Measurements from ENCODE around the gene RRP7A. TPM values are rescaled to one million over a fixed set of nuclear protein-coding genes. Genes with fewer than 3 reads are reported as not detected.
"Not testable (repeated sequence)": the region's sequence is repeated elsewhere in the genome, so short reads cannot be mapped to it uniquely, and the experiment has no call there.

RRP7A gene
- total and polyA plus RNA-seq, 5 donors: 19.3 to 29.8 (median 23.7) TPM

- Histone ChIP-seq H3K9me3 (ENCODE audit: control insufficient read depth, low read length) (no peaks in the 10 kb centered on the region), H3K27ac (ENCODE audit: low read length) (no peak within 1 kb of the TSS), H3K4me1 (ENCODE audit: control insufficient read depth, insufficient read depth, low read length) (no peaks in the 10 kb centered on the region), H3K4me3 (ENCODE audit: low read length) (peak within 1 kb of the TSS; percentile 54), H3K27me3 (ENCODE audit: control insufficient read depth, insufficient read depth) (no peaks in the 10 kb centered on the region)
- WGBS: 2% methylated on average over 75 of the region's 75 CpGs
- DNase-seq (peak; percentile 92 to 97 (median 97)), ATAC-seq (peak; percentile 96 to 97)
- intact Hi-C loops (cut with DNase I): loop anchor here in 1 of 4 donors (5.0 kb wide), 1 partner anchor 36 kb away; the partner anchor contains the start of gene RRP7A
Observed at GRCh38 chr22:42553475-42554361, 34.1 kb upstream of the RRP7A start, which contains the start of gene SERHL2. Gene SERHL2, plus strand, starts transcription at chr22:42553956. Its CDS starts 65 bp downstream, at chr22:42554021.

GRCh38 chr22:42552294-42552647, 32.7 kb upstream of the RRP7A start:
- not testable (repeated sequence) for DNase-seq; H3K9me3 ChIP-seq (ENCODE audit: control insufficient read depth, low read length); ATAC-seq; H3K4me3 ChIP-seq (ENCODE audit: low read length); H3K27ac ChIP-seq (ENCODE audit: low read length); H3K27me3 ChIP-seq (ENCODE audit: control insufficient read depth, insufficient read depth); H3K4me1 ChIP-seq (ENCODE audit: control insufficient read depth, insufficient read depth, low read length)
- 91% methylated on average over 6 of the region's 6 CpGs for WGBS
- intact Hi-C loops (cut with DNase I): loop anchor here in 1 of 4 donors (5.0 kb wide), 1 partner anchor 35 kb away; the partner anchor contains the start of gene RRP7A

- H3K4me3 ChIP-seq (ENCODE audit: low read length): no peak overlapping the region
- no peak for DNase-seq
- H3K27ac ChIP-seq (ENCODE audit: low read length): no peak overlapping the region
- ATAC-seq: no peak
- WGBS: 60% methylated on average over 11 of the region's 11 CpGs
- H3K9me3 ChIP-seq (ENCODE audit: control insufficient read depth, low read length): no peaks in the 10 kb centered on the region
- intact Hi-C loops (cut with DNase I): loop anchor here in 1 of 4 donors (5.0 kb wide), 1 partner anchor 32 kb away; the partner anchor contains the start of gene RRP7A
- no peaks in the 10 kb centered on the region for H3K4me1 ChIP-seq (ENCODE audit: control insufficient read depth, insufficient read depth, low read length)
- H3K27me3 ChIP-seq (ENCODE audit: control insufficient read depth, insufficient read depth): no peaks in the 10 kb centered on the region
Observed at GRCh38 chr22:42549331-42550060, 29.9 kb upstream of the RRP7A start.

- 79% methylated on average over 19 of the region's 19 CpGs for WGBS
Observed at GRCh38 chr22:42548597-42549330, 29.2 kb upstream of the RRP7A start.

GRCh38 chr22:42548126-42548525, 28.5 kb upstream of the RRP7A start:
- WGBS: 39% methylated on average over 6 of the region's 6 CpGs
- H3K27ac ChIP-seq (ENCODE audit: low read length); intact Hi-C loops (cut with DNase I); H3K4me3 ChIP-seq (ENCODE audit: low read length); H3K27me3 ChIP-seq (ENCODE audit: control insufficient read depth, insufficient read depth); DNase-seq; H3K9me3 ChIP-seq (ENCODE audit: control insufficient read depth, low read length); ATAC-seq; H3K4me1 ChIP-seq (ENCODE audit: control insufficient read depth, insufficient read depth, low read length): not testable (repeated sequence)

More at GRCh38 chr22:42548597-42549330, 29.2 kb upstream of the RRP7A start:
- H3K9me3 ChIP-seq (ENCODE audit: control insufficient read depth, low read length): no peaks in the 10 kb centered on the region
- H3K27ac ChIP-seq (ENCODE audit: low read length): no peak overlapping the region
- no peaks in the 10 kb centered on the region for H3K27me3 ChIP-seq (ENCODE audit: control insufficient read depth, insufficient read depth)
- no peak overlapping the region for H3K4me3 ChIP-seq (ENCODE audit: low read length)
- no peak for DNase-seq
- no peaks in the 10 kb centered on the region for H3K4me1 ChIP-seq (ENCODE audit: control insufficient read depth, insufficient read depth, low read length)
- intact Hi-C loops (cut with DNase I): no loop called here
- no peak for ATAC-seq

- H3K27ac ChIP-seq (ENCODE audit: low read length): no peak overlapping the region
- no peaks in the 10 kb centered on the region for H3K9me3 ChIP-seq (ENCODE audit: control insufficient read depth, low read length)
- 53% methylated on average over 9 of the region's 9 CpGs for WGBS
- ATAC-seq: no peak
- DNase-seq: no peak
- H3K27me3 ChIP-seq (ENCODE audit: control insufficient read depth, insufficient read depth): no peaks in the 10 kb centered on the region
- intact Hi-C loops (cut with DNase I): no loop called here
- H3K4me1 ChIP-seq (ENCODE audit: control insufficient read depth, insufficient read depth, low read length): no peaks in the 10 kb centered on the region
- H3K4me3 ChIP-seq (ENCODE audit: low read length): no peak overlapping the region
Observed at GRCh38 chr22:42547562-42547961, 28.0 kb upstream of the RRP7A start.

- Histone ChIP-seq H3K4me3 (ENCODE audit: low read length) (no peak overlapping the region), H3K27me3 (ENCODE audit: control insufficient read depth, insufficient read depth) (no peaks in the 10 kb centered on the region), H3K4me1 (ENCODE audit: control insufficient read depth, insufficient read depth, low read length) (no peaks in the 10 kb centered on the region), H3K9me3 (ENCODE audit: control insufficient read depth, low read length) (no peaks in the 10 kb centered on the region), H3K27ac (ENCODE audit: low read length) (no peak overlapping the region)
- intact Hi-C loops (cut with DNase I): no loop called here
- no peak for DNase-seq
- WGBS: 16% methylated on average over 2 of the region's 2 CpGs
- peak; percentile 38 to 84 for ATAC-seq
Observed at GRCh38 chr22:42544686-42545085, 25.1 kb upstream of the RRP7A start.

- DNase-seq; H3K27me3 ChIP-seq (ENCODE audit: control insufficient read depth, insufficient read depth); intact Hi-C loops (cut with DNase I); H3K4me3 ChIP-seq (ENCODE audit: low read length); H3K4me1 ChIP-seq (ENCODE audit: control insufficient read depth, insufficient read depth, low read length); H3K27ac ChIP-seq (ENCODE audit: low read length); H3K9me3 ChIP-seq (ENCODE audit: control insufficient read depth, low read length): not testable (repeated sequence)
- 30% methylated on average over 9 of the region's 11 CpGs for WGBS
- peak; percentile 85 to 93 for ATAC-seq
Observed at GRCh38 chr22:42539236-42539771, 19.7 kb upstream of the RRP7A start.

- WGBS: 44% methylated on average over 12 of the region's 14 CpGs
- H3K4me3 ChIP-seq (ENCODE audit: low read length); H3K9me3 ChIP-seq (ENCODE audit: control insufficient read depth, low read length); H3K4me1 ChIP-seq (ENCODE audit: control insufficient read depth, insufficient read depth, low read length); DNase-seq; H3K27me3 ChIP-seq (ENCODE audit: control insufficient read depth, insufficient read depth); H3K27ac ChIP-seq (ENCODE audit: low read length); intact Hi-C loops (cut with DNase I): not testable (repeated sequence)
- peak; percentile 86 to 93 for ATAC-seq
Observed at GRCh38 chr22:42537199-42537831, 17.7 kb upstream of the RRP7A start.

- intact Hi-C loops (cut with DNase I); DNase-seq; ATAC-seq; H3K27me3 ChIP-seq (ENCODE audit: control insufficient read depth, insufficient read depth); H3K27ac ChIP-seq (ENCODE audit: low read length); H3K4me3 ChIP-seq (ENCODE audit: low read length); H3K9me3 ChIP-seq (ENCODE audit: control insufficient read depth, low read length); H3K4me1 ChIP-seq (ENCODE audit: control insufficient read depth, insufficient read depth, low read length): not testable (repeated sequence)
- WGBS: 97% methylated on average over 18 of the region's 18 CpGs
Observed at GRCh38 chr22:42536634-42537033, 17.0 kb upstream of the RRP7A start.
